NCI-H524 (cell line): Measurements from ENCODE around the gene LSM7.
"Not testable (repeated sequence)": the region's sequence is repeated elsewhere in the genome, so short reads cannot be mapped to it uniquely, and the experiment has no call there.

Experiments
- DNase-seq, 2 experiments: peaks; one replicate each; lab custom pipeline; 2025; lab: John Stamatoyannopoulos, UW

Gene LSM7

DNA sequence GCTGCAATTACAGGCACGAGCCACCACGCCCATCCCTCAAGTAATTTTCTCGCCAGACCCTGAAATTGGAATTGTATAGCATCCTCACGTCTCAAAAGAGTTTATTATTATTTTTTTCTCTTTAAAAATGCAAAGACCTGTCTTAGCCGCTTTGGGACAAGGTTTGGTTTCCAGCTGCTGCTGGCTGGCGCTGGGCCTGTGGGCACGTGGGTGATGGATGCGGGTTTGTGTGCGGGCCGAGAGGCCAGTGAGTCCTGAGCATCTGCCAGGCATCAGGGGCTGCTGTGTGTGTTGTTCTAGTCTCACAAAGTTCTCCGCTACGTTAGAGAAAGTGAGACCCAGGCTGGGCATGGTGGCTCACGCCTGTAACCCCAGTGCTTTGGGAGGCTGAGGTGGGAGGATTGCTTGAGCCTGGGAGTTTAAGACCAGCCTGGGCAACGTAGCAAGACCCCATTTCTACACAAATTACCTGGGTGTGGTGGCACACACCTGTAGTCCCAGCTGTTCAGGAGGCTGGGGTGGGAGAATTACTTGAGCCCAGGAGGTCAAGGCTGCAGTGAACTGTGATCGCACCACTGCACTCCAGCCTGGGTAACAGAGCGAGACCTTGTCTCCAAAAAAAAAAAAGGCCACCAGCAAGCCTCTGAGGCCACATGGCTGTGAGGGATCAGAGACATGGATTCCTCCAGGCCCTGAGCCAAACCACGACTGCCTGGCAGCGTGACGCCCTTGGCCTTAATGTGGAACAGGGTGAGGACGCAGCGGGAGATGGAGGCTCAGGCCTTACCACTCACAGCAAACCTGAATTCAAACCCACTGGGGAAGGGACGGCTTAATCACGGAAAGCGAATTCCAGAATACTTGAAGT is 27.0 kb upstream of the LSM7 start:
- DNase-seq: no peak

- DNase-seq: no peak
These were observed 26.3 kb upstream of the LSM7 start for GRCh38 chr19:2354670-2355069.

DNA sequence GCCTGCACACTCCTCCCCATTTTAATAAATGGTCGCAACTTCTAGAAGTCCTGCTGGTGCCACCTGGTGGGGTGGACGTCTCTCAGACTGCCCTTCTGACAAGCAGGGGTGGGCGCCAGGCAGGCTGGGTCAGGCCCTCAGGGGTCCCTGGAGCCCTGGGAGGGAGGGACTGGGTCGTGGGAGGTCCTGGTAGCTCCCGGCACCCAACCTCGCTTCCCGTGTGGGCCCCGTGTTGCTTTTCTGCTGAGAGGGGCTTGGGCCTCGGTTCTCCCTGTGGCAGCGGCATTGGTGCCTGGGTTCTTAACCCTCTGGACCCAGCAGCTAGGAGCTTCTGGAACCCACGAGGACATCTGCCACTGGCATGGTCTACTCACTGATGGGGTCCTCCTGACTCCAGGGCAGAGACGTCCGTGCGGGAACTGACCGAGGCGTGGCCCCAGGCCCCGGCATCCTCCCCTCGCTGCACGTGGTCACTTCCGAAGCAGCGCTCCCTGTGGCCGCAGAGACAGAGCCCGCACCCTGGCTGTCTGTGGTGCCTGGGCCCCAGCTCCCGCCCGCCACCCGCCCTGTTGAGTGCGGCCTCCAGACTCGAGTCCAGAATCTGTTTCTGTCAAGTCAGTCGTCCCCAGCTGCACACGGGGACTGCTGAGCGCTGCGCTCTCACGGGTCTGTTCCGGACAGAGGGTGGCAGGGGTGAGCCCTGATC is 25.7 kb upstream of the LSM7 start:
- no peak for DNase-seq

GRCh38 chr19:2353159-2353886 is 24.9 kb upstream of the LSM7 start:
- DNase-seq: no peak

- no peak for DNase-seq
These were observed 23.7 kb upstream of the LSM7 start for GRCh38 chr19:2352121-2352520.

DNA sequence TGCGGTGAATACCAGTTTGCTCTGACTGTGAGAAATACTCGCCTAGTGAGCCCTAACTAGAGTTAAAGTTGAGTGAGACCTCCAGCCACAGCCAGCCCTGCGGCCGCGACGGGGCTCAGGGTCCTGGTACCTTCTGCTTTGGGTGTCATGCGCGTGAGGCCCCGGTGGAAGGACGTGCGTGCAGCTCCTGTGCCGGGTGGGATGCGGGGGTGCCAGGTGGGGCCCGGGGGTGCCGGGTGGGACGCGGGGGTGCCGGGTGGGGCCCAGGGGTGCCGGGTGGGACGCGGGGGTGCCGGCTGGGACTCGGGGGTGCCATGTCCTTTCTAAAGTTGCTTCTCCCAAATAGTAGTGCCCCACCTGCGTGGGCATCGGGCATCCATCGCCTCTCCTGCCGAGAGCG is 23.2 kb upstream of the LSM7 start:
- DNase-seq: no peak

- DNase-seq: no peak
These were observed 22.3 kb upstream of the LSM7 start for GRCh38 chr19:2350656-2351055.

GRCh38 chr19:2349818-2350217 is 21.4 kb upstream of the LSM7 start:
- not testable (repeated sequence) for DNase-seq

GRCh38 chr19:2345794-2346663 is 17.6 kb upstream of the LSM7 start:
- no peak for DNase-seq

DNA sequence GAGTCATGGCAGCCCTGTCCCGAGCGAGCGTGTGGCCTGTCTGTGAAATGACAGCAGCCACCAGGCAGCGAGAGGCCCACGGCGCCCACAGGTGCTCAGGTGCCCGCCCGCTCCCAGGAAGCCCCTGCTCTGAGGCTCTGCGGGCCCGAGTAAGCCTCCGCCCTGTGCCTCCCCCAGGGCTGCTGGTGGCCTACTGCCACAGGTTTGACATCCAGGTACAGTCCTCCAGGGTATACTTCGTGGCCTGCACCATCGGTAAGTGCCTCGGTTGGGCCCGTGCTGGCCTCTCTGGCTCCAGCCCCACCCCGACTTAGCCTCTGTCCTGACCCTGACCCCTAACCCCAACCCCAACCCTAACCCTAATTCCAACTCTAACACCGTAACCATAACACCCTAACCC is 16.7 kb upstream of the LSM7 start:
- no peak for DNase-seq

- no peak for DNase-seq
These were observed 16.0 kb upstream of the LSM7 start for GRCh38 chr19:2344381-2344870.

GRCh38 chr19:2343289-2343982 is 15.1 kb upstream of the LSM7 start:
- DNase-seq: no peak

- no peak for DNase-seq
These were observed 14.4 kb upstream of the LSM7 start for GRCh38 chr19:2342656-2343288.

- DNase-seq: no peak
These were observed 13.6 kb upstream of the LSM7 start for GRCh38 chr19:2341982-2342381.

DNA sequence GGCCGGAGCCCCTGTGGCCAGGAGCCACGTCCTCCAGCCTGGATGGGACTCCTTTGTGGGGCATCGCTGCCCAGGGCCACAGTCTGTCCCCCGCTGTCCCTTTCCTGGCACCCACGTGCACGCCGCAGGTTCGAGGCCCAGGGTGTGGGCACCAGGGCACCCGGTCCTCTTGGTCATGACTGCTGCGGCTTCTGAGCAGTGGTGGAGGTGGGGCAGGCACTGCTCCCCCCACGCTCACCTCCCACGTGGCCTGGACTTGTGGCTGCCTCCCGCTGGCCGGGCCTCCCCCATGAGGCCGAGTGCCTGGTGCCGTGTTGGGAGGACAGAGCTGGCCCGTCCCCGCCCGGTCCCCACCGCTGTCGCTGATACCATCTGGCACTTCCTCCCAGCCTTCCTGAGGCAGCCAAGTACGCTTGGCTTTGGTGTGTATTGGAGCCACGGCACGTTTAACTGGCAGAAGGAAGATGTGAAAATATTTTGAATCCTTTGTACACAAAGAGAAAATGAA is 12.9 kb upstream of the LSM7 start:
- DNase-seq: no peak

- DNase-seq: no peak
These were observed 12.3 kb upstream of the LSM7 start for GRCh38 chr19:2340496-2341243.

DNA sequence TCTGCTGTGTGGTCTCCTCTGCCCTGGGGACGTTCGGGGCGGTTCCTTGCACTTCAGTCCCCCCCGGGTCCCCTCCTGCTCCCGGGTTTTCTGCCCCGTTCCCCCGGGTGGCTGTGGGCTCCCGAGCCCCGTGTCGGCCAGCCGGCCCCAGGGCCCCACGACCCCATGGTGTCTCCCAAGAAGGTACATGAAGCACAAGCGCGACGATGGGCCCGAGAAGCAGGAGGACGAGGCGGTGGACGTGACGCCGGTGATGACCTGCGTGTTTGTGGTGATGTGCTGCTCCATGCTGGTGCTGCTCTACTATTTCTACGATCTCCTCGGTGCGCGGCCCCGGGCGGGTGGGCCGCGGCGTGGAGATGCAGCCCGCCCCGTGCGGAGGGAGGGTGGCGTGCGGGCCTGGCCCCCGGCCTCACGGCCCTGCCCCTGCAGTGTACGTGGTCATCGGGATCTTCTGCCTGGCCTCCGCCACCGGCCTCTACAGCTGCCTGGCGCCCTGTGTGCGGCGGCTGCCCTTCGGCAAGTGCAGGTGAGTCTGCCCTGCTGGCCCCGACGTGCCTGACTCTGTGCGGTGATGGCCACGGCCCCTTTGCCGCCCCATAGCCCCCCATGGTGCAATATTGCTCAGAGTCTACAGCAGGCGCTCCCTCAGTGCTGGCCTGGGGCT is 11.4 kb upstream of the LSM7 start:
- no peak for DNase-seq

DNA sequence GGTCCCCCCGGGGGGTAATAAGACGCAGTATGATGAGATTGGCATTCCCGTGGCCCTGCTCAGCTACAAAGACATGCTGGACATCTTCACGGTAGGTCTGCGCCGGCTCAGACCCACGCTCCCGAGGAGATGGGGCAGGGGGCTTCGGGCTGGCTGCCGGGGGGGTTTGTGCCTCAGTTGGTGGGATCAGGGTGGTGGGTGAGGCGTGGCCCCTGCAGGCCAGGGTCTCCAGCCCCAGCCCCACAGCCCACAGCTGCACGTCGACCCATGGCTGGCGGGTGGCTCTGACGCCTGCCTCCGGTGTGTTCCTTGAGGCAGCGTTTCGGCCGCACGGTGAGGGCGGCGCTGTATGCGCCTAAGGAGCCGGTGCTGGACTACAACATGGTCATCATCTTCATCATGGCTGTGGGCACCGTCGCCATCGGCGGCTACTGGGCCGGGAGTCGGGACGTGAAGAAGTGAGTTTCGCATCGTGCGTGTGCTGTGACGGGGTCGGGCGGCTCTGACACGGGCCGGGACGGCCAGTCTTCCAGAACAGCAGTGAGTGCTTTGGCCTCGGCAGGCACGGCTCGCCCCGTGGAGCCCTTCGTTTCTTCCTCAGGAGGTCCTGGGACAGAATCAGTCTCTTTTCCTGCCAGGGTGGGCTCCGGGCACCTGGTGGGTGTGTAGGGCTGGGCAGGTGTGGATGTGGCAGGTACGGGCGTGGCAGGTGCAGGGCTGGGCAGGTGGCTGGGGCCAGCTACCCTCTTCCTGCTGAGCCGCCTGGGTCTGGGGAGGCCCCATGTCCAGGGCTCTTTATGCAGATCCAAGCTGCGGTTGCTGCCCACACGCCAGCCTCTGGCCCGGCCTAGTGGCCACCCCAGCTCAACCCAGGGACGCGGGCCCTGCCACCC is 10.6 kb upstream of the LSM7 start:
- no peak for DNase-seq
